Measurements from ENCODE around the gene ROMO1.

ROMO1 gene

DNA sequence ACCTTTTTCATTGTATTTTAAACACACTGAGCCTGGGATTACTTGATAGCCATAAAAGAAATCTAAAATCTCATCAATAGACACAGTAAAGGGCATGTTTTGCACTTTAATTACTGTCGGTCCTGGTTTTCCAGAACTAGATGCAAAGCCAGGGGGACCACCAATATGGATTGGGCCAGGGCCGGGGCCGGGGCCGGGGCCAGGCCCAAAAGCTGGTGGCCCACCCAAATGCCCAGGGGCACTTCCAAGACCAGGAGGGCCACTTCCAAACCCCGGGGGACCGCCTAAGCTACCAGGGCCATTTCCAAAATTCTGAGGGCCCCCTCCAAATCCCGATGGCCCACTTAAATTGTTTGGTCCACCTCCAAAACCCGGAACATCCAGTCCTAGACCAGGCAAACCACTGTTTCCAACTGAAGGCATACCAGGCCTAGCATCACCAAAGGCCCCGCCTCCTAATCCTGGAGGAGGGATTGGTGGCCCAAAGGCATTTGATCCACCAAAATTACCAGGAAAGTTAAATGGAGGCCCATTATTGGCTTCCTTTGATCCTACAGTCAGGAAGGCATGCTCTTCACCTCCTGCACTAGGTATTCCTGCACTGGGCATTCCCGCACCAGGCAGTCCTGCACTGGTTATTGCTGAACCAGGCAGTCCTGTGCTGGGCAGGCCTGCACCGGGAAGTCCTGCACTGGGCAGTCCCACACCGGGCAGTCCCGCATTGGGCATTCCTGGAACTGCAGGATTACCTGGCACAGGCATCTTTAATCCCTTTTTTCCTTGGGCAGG lies 46.4 kb upstream of the ROMO1 start:
- Histone ChIP-seq H3K36me3 (ENCODE audit: control insufficient read depth, low read length) (peaks cover 93% of the 10 kb centered on the region), H3K4me3 (ENCODE audit: low read length) (no peak overlapping the region), H3K79me2 (ENCODE audit: control insufficient read depth, low read length) (peaks cover 99% of the 10 kb centered on the region), H3K27me3 (ENCODE audit: control insufficient read depth, low read length) (no peaks in the 10 kb centered on the region), H3F3A (ENCODE audit: control insufficient read depth, insufficient read depth) (peaks cover 20% of the 10 kb centered on the region), H3K4me2 (ENCODE audit: low read length) (no peak overlapping the region), H3K9me2 (replicated peaks; ENCODE audit: control insufficient read depth, low read length) (no peaks in the 10 kb centered on the region), H3K4me1 (ENCODE audit: control insufficient read depth, low read length) (peaks cover 7% of the 10 kb centered on the region), H3K9me3 (ENCODE audit: control insufficient read depth, insufficient read depth, low read length) (no peaks in the 10 kb centered on the region), H4K20me1 (ENCODE audit: control insufficient read depth, insufficient read depth, low read depth, low read length) (peaks cover 43% of the 10 kb centered on the region), H3K27ac (ENCODE audit: low read depth, low read length) (no peak overlapping the region)
- no peak for TF ChIP-seq EZH2phosphoT487 (IDR thresholded peaks at IDR 0.05; ENCODE audit: borderline replicate concordance, low read length)

- H3K27ac ChIP-seq (ENCODE audit: low read depth, low read length) = no peak overlapping the region
- peaks cover 39% of the 10 kb centered on the region for H4K20me1 ChIP-seq (ENCODE audit: control insufficient read depth, insufficient read depth, low read depth, low read length)
- H3K4me2 ChIP-seq (ENCODE audit: low read length) = no peak overlapping the region
- TF ChIP-seq, protein P1, sequence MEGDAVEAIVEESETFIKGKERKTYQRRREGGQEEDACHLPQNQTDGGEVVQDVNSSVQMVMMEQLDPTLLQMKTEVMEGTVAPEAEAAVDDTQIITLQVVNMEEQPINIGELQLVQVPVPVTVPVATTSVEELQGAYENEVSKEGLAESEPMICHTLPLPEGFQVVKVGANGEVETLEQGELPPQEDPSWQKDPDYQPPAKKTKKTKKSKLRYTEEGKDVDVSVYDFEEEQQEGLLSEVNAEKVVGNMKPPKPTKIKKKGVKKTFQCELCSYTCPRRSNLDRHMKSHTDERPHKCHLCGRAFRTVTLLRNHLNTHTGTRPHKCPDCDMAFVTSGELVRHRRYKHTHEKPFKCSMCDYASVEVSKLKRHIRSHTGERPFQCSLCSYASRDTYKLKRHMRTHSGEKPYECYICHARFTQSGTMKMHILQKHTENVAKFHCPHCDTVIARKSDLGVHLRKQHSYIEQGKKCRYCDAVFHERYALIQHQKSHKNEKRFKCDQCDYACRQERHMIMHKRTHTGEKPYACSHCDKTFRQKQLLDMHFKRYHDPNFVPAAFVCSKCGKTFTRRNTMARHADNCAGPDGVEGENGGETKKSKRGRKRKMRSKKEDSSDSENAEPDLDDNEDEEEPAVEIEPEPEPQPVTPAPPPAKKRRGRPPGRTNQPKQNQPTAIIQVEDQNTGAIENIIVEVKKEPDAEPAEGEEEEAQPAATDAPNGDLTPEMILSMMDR (IDR thresholded peaks at IDR 0.05; ENCODE audit: low read depth, low read length, poor library complexity, severe bottlenecking) = no peak
- no peak for TF ChIP-seq EZH2phosphoT487 (IDR thresholded peaks at IDR 0.05; ENCODE audit: borderline replicate concordance, low read length)
- no peak overlapping the region for H3K4me3 ChIP-seq (ENCODE audit: low read length)
- H3K4me1 ChIP-seq (ENCODE audit: control insufficient read depth, low read length) = peaks cover 11% of the 10 kb centered on the region
- H3K27me3 ChIP-seq (ENCODE audit: control insufficient read depth, low read length) = no peaks in the 10 kb centered on the region
- H3K79me2 ChIP-seq (ENCODE audit: control insufficient read depth, low read length) = peaks cover 100% of the 10 kb centered on the region
- H3K9me3 ChIP-seq (ENCODE audit: control insufficient read depth, insufficient read depth, low read length) = no peaks in the 10 kb centered on the region
- peaks cover 20% of the 10 kb centered on the region for H3F3A ChIP-seq (ENCODE audit: control insufficient read depth, insufficient read depth)
- H3K9me2 ChIP-seq (replicated peaks; ENCODE audit: control insufficient read depth, low read length) = no peaks in the 10 kb centered on the region
- H3K36me3 ChIP-seq (ENCODE audit: control insufficient read depth, low read length) = peaks cover 94% of the 10 kb centered on the region
These were observed 45.8 kb upstream of the ROMO1 start for GRCh38 chr20:35653430-35653734.

GRCh38 chr20:35653893-35654292 lies 45.3 kb upstream of the ROMO1 start:
- Histone ChIP-seq H3K4me3 (ENCODE audit: low read length) (no peak overlapping the region), H4K20me1 (ENCODE audit: control insufficient read depth, insufficient read depth, low read depth, low read length) (peaks cover 39% of the 10 kb centered on the region), H3K4me2 (ENCODE audit: low read length) (no peak overlapping the region), H3K9me3 (ENCODE audit: control insufficient read depth, insufficient read depth, low read length) (no peaks in the 10 kb centered on the region), H3K27ac (ENCODE audit: low read depth, low read length) (no peak overlapping the region), H3F3A (ENCODE audit: control insufficient read depth, insufficient read depth) (peaks cover 15% of the 10 kb centered on the region; the same call in 1 of the 2 replicates), H3K36me3 (ENCODE audit: control insufficient read depth, low read length) (peaks cover 93% of the 10 kb centered on the region), H3K79me2 (ENCODE audit: control insufficient read depth, low read length) (peaks cover 100% of the 10 kb centered on the region), H3K4me1 (ENCODE audit: control insufficient read depth, low read length) (peaks cover 14% of the 10 kb centered on the region), H3K27me3 (ENCODE audit: control insufficient read depth, low read length) (no peaks in the 10 kb centered on the region), H3K9me2 (replicated peaks; ENCODE audit: control insufficient read depth, low read length) (no peaks in the 10 kb centered on the region)
- TF ChIP-seq EZH2phosphoT487 (IDR thresholded peaks at IDR 0.05; ENCODE audit: borderline replicate concordance, low read length) = no peak
- TF ChIP-seq, protein P1 (IDR thresholded peaks at IDR 0.05; ENCODE audit: low read depth, low read length, poor library complexity, severe bottlenecking) = no peak

DNA sequence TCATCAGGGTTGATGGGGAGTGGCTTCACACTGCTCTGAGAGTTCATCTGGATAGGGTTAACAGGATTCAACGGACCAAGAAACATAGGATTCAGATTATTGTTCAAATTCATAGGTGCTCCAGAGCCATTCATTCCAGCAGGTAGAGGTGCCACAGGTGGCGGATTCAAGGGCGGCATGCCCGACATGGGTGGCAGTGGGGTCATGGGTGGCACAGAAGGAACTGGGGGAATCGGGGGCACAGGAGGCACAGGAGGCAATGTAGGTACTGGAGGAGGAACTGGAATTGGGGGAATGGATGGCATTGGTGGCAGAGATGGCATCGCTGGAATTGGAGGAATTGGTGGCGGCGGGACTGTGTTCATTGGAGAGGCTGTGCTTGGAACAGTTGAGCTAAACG lies 44.8 kb upstream of the ROMO1 start:
- TF ChIP-seq EZH2phosphoT487 (IDR thresholded peaks at IDR 0.05; ENCODE audit: borderline replicate concordance, low read length) = no peak
- TF ChIP-seq, protein P1 (IDR thresholded peaks at IDR 0.05; ENCODE audit: low read depth, low read length, poor library complexity, severe bottlenecking) = no peak
- Histone ChIP-seq H3K4me3 (ENCODE audit: low read length) (no peak overlapping the region), H3K9me2 (replicated peaks; ENCODE audit: control insufficient read depth, low read length) (no peaks in the 10 kb centered on the region), H3K27me3 (ENCODE audit: control insufficient read depth, low read length) (no peaks in the 10 kb centered on the region), H3K27ac (ENCODE audit: low read depth, low read length) (no peak overlapping the region), H3K36me3 (ENCODE audit: control insufficient read depth, low read length) (peaks cover 90% of the 10 kb centered on the region), H3K4me1 (ENCODE audit: control insufficient read depth, low read length) (peaks cover 19% of the 10 kb centered on the region), H3K4me2 (ENCODE audit: low read length) (no peak overlapping the region), H4K20me1 (ENCODE audit: control insufficient read depth, insufficient read depth, low read depth, low read length) (peaks cover 39% of the 10 kb centered on the region), H3K79me2 (ENCODE audit: control insufficient read depth, low read length) (peaks cover 100% of the 10 kb centered on the region), H3K9me3 (ENCODE audit: control insufficient read depth, insufficient read depth, low read length) (no peaks in the 10 kb centered on the region), H3F3A (ENCODE audit: control insufficient read depth, insufficient read depth) (peaks cover 15% of the 10 kb centered on the region; the same call in 1 of the 2 replicates)
